ENCODE data around the gene COL25A1. TPM values are rescaled to one million over a fixed set of nuclear protein-coding genes. Genes with fewer than 3 reads are reported as not detected.

Gene COL25A1
- polyA plus RNA-seq, 2 of the 4 experiments (the other 2 are of a cell fraction): not detected

GRCh38 chr4:108889696-108890483 lies 412.6 kb downstream of the COL25A1 start:
- DNase-seq (ENCODE audit: low read depth in 1 of 2, low spot score in 1 of 2) (no peak), FAIRE-seq (no peak), ATAC-seq (no peak)
- Histone ChIP-seq H3K4me2 (no peak overlapping the region), H3K27ac (no peak overlapping the region), H3K4me3 (no peak overlapping the region), H3K4me1 (no peaks in the 10 kb centered on the region), H3K9me3 (no peaks in the 10 kb centered on the region)
- ChIA-PET POLR2A (no interaction called here), CTCF (no interaction called here)
- TF ChIP-seq USF2 (IDR thresholded peaks at IDR 0.05): no peak
- no peak for TF ChIP-seq MYC (IDR thresholded peaks at IDR 0.05; ENCODE audit: borderline replicate concordance, low read length)
- no peak for TF ChIP-seq PBX3 (IDR thresholded peaks at IDR 0.05)
- TF ChIP-seq FOXS1 (CRISPR knock-in tag; IDR thresholded peaks at IDR 0.05): no peak
- TF ChIP-seq REST (IDR thresholded peaks at IDR 0.05): no peak
- no peak for TF ChIP-seq FOSB (CRISPR knock-in tag; IDR thresholded peaks at IDR 0.05)
- 22% methylated on average over 8 of the region's 8 CpGs for WGBS (ENCODE audit: missing lambda C conversion rate)

GRCh38 chr4:108888769-108889168 lies 413.7 kb downstream of the COL25A1 start:
- 21% methylated on average over 1 of the region's 1 CpG for WGBS (ENCODE audit: missing lambda C conversion rate)
- Histone ChIP-seq H3K4me1 (no peaks in the 10 kb centered on the region), H3K4me3 (no peak overlapping the region), H3K27ac (no peak overlapping the region), H3K9me3 (no peaks in the 10 kb centered on the region), H3K4me2 (no peak overlapping the region)
- DNase-seq (ENCODE audit: low read depth in 1 of 2, low spot score in 1 of 2) (no peak), FAIRE-seq (no peak), ATAC-seq (no peak)
- ChIA-PET CTCF (no interaction called here), POLR2A (no interaction called here)
- TF ChIP-seq FOSB (CRISPR knock-in tag; IDR thresholded peaks at IDR 0.05) (no peak), PHF8 (IDR thresholded peaks at IDR 0.05; ENCODE audit: borderline replicate concordance, low read depth) (no peak), HOXB5 (CRISPR knock-in tag; IDR thresholded peaks at IDR 0.05) (no peak), HDAC2 (IDR thresholded peaks at IDR 0.05) (no peak), HES2 (IDR thresholded peaks at IDR 0.05) (no peak), RNF2 (IDR thresholded peaks at IDR 0.05; ENCODE audit: borderline replicate concordance, low read depth) (no peak), EP300 (IDR thresholded peaks at IDR 0.05) (no peak), POLR2A (IDR thresholded peaks at IDR 0.05; ENCODE audit: low read length) (no peak), CHD2 (IDR thresholded peaks at IDR 0.05; ENCODE audit: low read length, partially characterized antibody) (no peak), BHLHE40 (IDR thresholded peaks at IDR 0.05; ENCODE audit: low read depth, low read length) (no peak), CBX2 (IDR thresholded peaks at IDR 0.05; ENCODE audit: borderline replicate concordance, low read depth) (no peak), ZFP36 (IDR thresholded peaks at IDR 0.05; ENCODE audit: borderline replicate concordance, partially characterized antibody) (no peak), E2F6 (IDR thresholded peaks at IDR 0.05; ENCODE audit: borderline replicate concordance, low read depth) (no peak), NFE2L2 (conservative IDR thresholded peaks at IDR 0.05; ENCODE audit: low read length) (no peak), ZSCAN20 (CRISPR knock-in tag; IDR thresholded peaks at IDR 0.05) (no peak), RFX5 (IDR thresholded peaks at IDR 0.05) (no peak), HEYL (CRISPR knock-in tag; IDR thresholded peaks at IDR 0.05) (no peak), CEBPB (IDR thresholded peaks at IDR 0.05) (no peak)
